OCI-LY3 (cell line): ENCODE measurements around the gene LYPD3.

Source experiments
- H2AFZ ChIP-seq: fragments of 200-600, 300-600 bp; shearing (Covaris generic); 2 replicates; pipeline ENCODE4 v1.6.0; 2014; ENCODE audit warnings: antibody characterized with exemption, low read depth, low read length
- H3K27ac ChIP-seq: fragments of 200-600, 300-600 bp; sonication (generic); 2 replicates; pipeline ENCODE4 v1.5.1; 2014; ENCODE audit warnings: mild to moderate bottlenecking, low read length, moderate library complexity, mixed read lengths
- H3K27me3 ChIP-seq: fragments of 200-600, 300-600 bp; sonication (generic); 2 replicates; pipeline ENCODE4 v1.6.1; 2014; ENCODE audit warnings: low read depth, low read length, mixed read lengths
- H3K36me3 ChIP-seq: fragments of 200-600, 300-600 bp; sonication (generic); replicated peaks from 2 replicates; pipeline ENCODE3; 2014; ENCODE audit warnings: low read depth, low read length, mixed read lengths
- H3K4me1 ChIP-seq: fragments of 300-600, 200-600 bp; sonication (generic); 2 replicates; pipeline ENCODE4 v1.6.1; 2014; ENCODE audit warnings: low read length, mixed read lengths
- H3K4me2 ChIP-seq: fragments of 200-600, 300-600 bp; sonication (generic); 2 replicates; pipeline ENCODE4 v1.6.1; 2014; ENCODE audit warnings: low read length, mixed read lengths
- H3K4me3 ChIP-seq: fragments of 300-600, 200-600 bp; sonication (generic); 2 replicates; pipeline ENCODE4 v1.5.1; 2014; ENCODE audit warnings: antibody characterized with exemption, mild to moderate bottlenecking, low read length, moderate library complexity
- H3K79me2 ChIP-seq: fragments of 300-600, 200-600 bp; shearing (Covaris generic); 2 replicates; pipeline ENCODE4 v1.6.1; 2014; ENCODE audit warnings: mild to moderate bottlenecking, low read length, mixed read lengths
- H3K9ac ChIP-seq: fragments of 300-600, 200-600 bp; shearing (Covaris generic); 2 replicates; pipeline ENCODE4 v1.6.0; 2014; ENCODE audit warnings: mild to moderate bottlenecking, low read length, moderate library complexity
- H3K9me3 ChIP-seq: fragments of 200-600, 300-600 bp; shearing (Covaris generic); 2 replicates; pipeline ENCODE4 v1.6.1; 2014; ENCODE audit warnings: low read length, mixed read lengths; ENCODE audit not compliant: insufficient read depth
- H4K20me1 ChIP-seq: fragments of 200-600, 300-600 bp; sonication (generic); 2 replicates; pipeline ENCODE4 v1.6.1; 2016; ENCODE audit warnings: low read length, mixed read lengths; ENCODE audit not compliant: insufficient read depth
- EZH2phosphoT487 ChIP-seq: fragments of 200-600 bp; shearing (Covaris generic); IDR thresholded peaks from 2 replicates; pipeline ENCODE4 v1.6.1; 2018; ENCODE audit warnings: antibody characterized with exemption, mixed run types, low read depth
- TF ChIP-seq, protein P1 (sequence below): fragments of 200-600, 300-600 bp; sonication (generic); IDR thresholded peaks from 2 replicates; pipeline ENCODE4 v1.5.1; 2014; ENCODE audit warnings: antibody characterized with exemption, low read length, low read depth

The LYPD3 gene

DNA sequence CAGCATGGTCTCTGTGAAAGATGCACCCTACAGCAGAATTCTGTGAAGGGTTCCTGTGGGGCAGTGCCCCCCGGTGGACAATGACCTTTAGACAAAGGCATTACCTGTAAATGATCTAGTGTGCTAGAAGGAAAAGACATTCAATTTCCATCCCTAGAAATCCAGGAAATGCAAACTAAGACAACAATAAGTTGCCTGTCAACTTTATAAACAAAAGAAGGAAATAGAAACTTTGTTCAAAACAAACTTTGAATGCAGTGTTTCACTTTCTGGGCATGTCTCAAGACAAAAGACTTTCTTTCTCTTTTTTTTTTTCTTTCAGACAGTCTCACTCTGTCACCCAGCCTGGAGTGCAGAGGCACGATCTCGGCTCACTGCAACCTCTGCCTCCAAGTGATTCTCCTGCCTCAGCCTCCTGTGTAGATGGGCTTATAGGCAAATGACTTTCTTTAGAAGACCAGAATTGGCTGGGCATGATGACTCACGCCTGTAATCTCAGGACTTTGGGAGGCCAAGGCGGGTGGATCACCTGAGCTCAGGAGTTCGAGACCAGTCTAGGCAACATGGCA lies 35.2 kb downstream of the LYPD3 start:
- Histone ChIP-seq H3K4me3 (no peak overlapping the region), H3K9me3 (no peaks in the 10 kb centered on the region), H2AFZ (no peak overlapping the region), H3K36me3 (no peaks in the 10 kb centered on the region), H3K9ac (no peak overlapping the region), H3K79me2 (no peaks in the 10 kb centered on the region), H3K27ac (no peak overlapping the region), H3K4me1 (no peaks in the 10 kb centered on the region), H4K20me1 (no peaks in the 10 kb centered on the region), H3K27me3 (peaks cover 8% of the 10 kb centered on the region; the same call in 1 of the 2 replicates), H3K4me2 (no peak overlapping the region)
- TF ChIP-seq, protein P1, sequence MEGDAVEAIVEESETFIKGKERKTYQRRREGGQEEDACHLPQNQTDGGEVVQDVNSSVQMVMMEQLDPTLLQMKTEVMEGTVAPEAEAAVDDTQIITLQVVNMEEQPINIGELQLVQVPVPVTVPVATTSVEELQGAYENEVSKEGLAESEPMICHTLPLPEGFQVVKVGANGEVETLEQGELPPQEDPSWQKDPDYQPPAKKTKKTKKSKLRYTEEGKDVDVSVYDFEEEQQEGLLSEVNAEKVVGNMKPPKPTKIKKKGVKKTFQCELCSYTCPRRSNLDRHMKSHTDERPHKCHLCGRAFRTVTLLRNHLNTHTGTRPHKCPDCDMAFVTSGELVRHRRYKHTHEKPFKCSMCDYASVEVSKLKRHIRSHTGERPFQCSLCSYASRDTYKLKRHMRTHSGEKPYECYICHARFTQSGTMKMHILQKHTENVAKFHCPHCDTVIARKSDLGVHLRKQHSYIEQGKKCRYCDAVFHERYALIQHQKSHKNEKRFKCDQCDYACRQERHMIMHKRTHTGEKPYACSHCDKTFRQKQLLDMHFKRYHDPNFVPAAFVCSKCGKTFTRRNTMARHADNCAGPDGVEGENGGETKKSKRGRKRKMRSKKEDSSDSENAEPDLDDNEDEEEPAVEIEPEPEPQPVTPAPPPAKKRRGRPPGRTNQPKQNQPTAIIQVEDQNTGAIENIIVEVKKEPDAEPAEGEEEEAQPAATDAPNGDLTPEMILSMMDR: peak; percentile 31; the same call in 1 of the 2 replicates
- TF ChIP-seq EZH2phosphoT487: no peak

DNA sequence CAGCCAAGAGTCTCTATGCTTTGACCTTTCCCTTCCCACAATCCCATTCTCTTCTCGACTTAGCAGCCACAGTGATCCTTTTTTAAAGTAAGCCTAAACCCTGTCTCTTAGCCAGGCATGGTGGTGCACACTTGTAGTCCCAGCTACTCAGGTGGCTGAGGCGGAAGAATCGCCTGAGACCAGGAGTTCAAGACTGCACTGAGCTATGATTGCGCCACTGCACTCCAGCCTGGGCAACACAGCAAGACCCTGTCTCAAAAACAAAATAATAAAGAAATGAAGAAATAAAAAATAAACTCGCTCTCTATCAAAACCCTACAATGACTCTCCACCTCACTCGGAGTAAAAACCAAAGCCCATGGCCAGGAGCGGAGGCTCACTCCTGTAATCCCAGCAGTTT lies 36.0 kb downstream of the LYPD3 start:
- Histone ChIP-seq H3K9ac (no peak overlapping the region), H3K4me3 (no peak overlapping the region), H2AFZ (no peak overlapping the region), H4K20me1 (no peaks in the 10 kb centered on the region), H3K9me3 (no peaks in the 10 kb centered on the region), H3K4me2 (no peak overlapping the region), H3K27me3 (peaks cover 7% of the 10 kb centered on the region; the same call in 1 of the 2 replicates), H3K36me3 (no peaks in the 10 kb centered on the region), H3K79me2 (no peaks in the 10 kb centered on the region), H3K27ac (no peak overlapping the region), H3K4me1 (no peaks in the 10 kb centered on the region)
- TF ChIP-seq, protein P1: no peak
- TF ChIP-seq EZH2phosphoT487: no peak

DNA sequence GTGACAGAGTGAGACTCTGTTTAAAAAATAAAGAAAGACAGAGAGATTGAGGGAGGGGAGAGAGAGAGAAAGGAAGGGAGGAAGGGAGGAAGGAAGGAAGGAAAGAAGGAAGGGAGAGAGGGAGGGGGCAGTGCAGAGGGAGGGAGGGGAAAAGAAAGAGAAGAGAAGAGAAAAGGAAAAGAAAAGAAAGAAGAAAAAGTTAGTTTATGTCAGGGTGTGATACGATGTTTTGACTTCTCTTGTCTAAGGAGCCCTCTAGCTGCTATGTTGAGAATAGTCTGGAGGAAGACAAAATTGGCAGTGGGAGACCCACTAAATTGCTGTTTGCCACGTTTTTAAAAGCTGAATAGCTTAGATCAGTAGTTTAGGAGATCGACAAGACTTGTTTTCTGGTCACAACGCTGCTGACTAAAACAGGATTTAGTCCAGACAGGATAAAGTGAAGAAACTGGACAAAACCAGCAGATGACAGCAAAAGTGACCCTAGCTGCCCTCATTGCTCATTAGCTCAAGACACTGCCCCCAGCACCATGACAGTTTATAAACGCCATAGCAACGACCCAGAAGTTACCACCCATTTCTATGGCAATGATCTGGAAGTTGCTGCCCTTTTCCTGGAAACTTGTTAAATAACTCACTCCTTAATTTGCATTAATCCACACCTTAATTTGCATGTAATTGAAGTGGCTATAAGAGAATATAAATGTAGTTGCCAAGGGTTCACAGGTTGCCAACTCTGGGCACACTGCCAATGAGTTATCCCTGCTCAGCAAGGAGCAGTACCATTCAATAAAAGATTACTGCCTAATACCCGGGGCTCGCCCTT lies 39.6 kb downstream of the LYPD3 start:
- Histone ChIP-seq H3K27ac (no peak overlapping the region), H3K4me2 (peak overlapping the region; percentile 35), H3K36me3 (no peaks in the 10 kb centered on the region), H3K27me3 (peaks cover 4% of the 10 kb centered on the region; the same call in 1 of the 2 replicates), H2AFZ (peak overlapping the region; percentile 60), H3K79me2 (no peaks in the 10 kb centered on the region), H3K9ac (no peak overlapping the region), H3K4me1 (no peaks in the 10 kb centered on the region), H3K4me3 (no peak overlapping the region), H3K9me3 (no peaks in the 10 kb centered on the region), H4K20me1 (no peaks in the 10 kb centered on the region)
- TF ChIP-seq, protein P1: peak; percentile 74
- no peak for TF ChIP-seq EZH2phosphoT487

DNA sequence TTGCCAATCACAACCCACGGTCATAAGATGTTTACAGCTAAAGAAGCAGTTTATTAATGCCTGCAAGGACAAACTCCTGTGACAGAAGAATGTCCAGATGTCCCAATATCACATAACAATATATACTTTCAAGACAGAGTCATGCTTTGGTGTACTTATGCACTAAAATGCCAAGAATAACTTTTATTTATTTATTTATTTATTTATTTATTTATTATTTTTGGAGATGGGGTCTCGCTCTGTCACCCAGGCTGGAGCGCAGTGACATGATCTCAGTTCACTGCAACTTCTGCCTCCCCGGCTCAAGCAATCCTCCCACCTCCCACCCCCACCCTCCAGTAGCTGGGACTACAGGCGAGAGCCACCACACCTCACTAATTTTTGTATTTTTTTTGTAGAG lies 41.6 kb downstream of the LYPD3 start:
- Histone ChIP-seq H3K27me3 (peaks cover 4% of the 10 kb centered on the region; the same call in 1 of the 2 replicates), H3K36me3 (no peaks in the 10 kb centered on the region), H3K9me3 (no peaks in the 10 kb centered on the region), H2AFZ (no peak overlapping the region), H3K4me2 (no peak overlapping the region), H3K4me1 (no peaks in the 10 kb centered on the region), H3K9ac (no peak overlapping the region), H3K27ac (no peak overlapping the region), H4K20me1 (no peaks in the 10 kb centered on the region), H3K79me2 (no peaks in the 10 kb centered on the region), H3K4me3 (no peak overlapping the region)
- no peak for TF ChIP-seq EZH2phosphoT487
- TF ChIP-seq, protein P1: no peak
